ENCODE results near the gene IFT81.
"Not testable (repeated sequence)": the region's sequence is repeated elsewhere in the genome, so short reads cannot be mapped to it uniquely, and the experiment has no call there.

Gene IFT81

DNA sequence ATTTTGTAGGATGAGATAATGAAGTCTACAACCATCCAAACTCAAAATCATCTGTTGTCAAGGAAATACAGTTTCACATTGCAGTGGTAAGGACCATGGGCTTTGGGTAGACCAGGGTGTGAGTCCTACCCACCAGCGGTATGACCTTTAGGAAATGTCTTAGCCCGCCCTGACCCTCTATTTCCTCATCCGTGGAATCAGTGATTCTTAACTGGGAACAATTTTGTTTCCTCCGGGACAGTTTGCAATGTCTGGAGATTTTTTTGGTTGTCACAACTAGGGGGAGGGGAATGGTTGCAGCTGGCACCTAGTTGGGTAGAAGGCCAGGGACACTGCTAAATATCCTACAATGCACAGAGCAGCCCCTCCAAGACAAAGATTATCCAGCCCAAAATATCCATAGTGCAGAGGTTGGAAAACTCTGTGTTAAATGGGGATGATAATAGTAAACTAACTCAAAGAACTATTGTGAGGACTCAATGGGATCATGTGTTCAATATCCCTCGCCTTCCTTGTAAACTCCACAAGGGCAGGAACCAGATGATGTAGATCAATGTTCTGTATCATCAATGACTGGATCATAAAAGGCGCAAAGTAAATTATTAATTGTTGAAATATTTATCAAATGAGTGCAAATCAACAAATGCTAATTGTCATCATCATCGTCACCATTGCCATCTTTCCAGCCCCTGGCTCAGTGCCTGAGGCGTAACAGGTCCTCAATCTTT is 15.7 kb upstream of the IFT81 start:
- DNase-seq, result no peak

DNA sequence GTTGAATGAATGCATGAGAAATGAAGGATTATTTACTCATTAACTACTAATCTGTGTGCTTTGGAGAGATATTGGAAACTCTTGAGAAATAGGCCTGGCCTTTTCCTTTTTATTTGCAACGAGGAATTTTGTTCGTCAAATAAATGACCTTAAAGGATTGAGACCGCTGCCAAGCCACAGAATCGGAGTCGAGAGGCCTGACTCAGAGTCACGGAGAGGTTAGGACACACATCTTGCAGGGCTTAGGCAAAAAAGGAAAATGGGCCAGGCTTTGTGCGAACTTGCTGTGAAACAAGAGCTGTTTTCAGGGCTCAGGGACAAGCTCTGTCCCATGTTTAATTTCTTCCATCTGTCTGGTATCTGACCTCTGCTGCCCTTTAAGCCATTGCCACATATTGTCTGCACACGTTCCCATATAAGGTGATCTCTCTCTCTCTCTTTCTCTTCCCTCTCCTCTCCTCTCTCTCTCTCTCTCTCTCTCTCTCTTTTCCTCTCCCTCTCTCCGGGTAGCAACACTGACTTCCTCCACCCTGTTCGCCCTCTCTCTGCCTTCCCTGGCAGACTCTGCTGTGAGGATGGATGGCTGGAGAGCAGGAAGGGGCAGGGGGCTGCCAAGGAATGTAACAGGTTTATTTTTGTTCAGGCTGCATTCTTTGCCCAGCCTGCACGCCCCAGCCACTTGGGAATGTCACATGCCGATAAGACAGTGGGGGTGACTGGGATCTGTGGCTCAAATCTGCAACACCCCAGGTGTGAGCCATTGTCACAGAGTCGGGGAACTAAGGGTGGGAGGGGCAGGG is 14.9 kb upstream of the IFT81 start:
- no peak for DNase-seq

DNA sequence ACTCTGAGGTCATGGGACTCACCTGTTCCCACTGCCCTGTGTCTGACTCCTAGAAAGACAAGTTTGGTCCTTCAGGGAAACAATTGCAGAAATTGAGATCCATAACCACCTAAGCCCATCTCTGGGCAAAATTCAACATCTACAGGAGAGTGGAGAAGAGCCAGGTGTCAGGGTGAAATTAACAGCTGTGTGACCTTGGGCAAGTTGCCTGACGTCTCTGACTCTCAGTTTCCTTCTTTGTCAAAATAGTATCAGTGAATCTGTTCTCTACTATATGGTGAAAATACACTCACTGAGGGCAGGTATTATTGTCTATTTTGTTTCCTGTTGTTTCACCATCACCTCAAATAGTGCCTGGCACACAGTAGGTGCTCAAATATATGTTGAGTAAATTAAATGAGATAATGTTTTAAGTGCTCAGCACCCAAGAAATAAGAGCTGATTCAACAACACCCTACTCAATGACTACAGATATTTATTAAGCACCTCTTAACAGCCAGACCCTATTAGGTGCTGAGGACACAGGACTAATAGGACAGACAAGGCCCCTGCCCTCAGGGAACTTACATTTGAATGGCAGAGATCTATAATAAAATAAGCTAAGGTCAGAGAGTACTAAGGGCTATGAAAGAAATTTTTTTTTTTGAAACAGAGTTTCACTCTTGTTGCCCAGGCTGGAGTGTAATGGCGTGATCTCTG is 14.2 kb upstream of the IFT81 start:
- no peak for DNase-seq

DNA sequence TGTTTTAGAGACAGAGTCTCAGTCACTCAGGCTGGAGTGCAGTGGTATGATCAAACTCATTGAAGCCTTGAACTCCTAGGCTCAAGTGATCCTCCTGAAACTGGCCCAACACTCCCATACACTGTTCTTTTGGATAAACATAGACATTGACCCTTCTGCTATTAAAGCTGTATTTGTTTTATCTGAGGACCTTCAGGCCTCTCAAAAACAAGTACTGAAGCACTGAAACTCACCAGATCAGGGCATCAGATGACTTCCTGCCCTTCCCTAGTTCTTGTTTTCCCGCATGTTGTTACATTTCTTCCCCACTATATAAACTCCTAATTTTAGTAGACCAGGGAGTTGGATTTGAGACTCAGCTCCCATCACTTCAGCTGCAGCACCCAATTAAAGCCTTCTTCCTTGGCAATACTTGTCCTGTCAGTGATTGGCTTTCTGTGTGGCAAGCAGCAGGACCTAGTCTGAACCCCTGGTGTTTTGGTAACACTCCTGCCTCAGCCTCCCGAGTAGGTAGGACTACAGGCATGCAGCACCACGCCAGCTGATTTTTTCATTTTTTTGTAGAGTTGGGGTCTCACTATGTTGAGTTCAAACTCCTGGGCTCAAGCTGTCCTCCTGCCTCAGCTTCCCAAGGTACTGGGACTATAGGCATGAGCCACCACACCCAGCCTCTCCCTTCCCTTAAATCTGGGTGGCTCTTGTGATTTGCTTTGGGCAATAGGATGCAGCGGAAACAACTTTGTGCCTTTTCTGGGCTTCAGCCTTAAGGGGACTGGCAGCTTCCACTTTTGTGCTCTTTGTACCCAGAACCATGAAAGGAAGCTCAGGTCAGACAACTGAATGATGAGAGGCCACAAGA is 12.5 kb upstream of the IFT81 start:
- DNase-seq, result no peak

DNA sequence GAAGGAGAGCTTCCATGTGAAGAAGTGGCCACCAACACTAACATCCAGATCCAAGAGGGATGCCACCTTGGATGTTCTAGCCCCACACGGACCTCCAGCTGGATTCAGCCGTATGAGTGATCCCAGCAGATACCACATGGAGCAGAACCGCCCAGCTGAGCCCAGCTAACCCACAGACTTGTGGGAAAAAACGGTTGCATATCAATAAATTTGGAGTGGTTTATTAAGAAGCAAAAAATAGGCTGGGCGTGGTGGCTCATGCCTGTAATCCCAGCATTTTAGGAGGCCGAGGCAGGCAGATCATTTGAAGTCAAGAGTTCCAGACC is 11.9 kb upstream of the IFT81 start:
- DNase-seq, result no peak

DNA sequence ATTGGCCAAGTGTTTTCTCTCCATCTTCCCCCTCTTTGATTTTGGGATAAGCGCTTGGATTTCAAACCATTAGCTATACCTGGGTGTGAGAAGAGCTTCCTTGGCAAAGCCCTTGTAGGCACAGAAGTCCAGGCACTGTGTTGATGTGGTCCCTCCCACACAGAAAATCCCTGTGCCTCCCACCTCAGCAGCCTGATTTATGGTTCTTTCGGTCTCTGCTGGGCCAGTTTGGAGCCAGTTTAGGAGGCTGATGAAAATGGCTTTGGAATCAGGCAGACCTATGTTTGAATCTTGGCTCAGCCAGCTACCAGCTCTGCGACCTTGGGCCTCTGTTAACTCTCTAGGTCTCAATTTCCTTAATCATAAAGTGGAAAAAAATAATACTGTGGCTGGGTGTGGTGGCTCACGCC is 9.6 kb upstream of the IFT81 start:
- DNase-seq, result no peak

DNA sequence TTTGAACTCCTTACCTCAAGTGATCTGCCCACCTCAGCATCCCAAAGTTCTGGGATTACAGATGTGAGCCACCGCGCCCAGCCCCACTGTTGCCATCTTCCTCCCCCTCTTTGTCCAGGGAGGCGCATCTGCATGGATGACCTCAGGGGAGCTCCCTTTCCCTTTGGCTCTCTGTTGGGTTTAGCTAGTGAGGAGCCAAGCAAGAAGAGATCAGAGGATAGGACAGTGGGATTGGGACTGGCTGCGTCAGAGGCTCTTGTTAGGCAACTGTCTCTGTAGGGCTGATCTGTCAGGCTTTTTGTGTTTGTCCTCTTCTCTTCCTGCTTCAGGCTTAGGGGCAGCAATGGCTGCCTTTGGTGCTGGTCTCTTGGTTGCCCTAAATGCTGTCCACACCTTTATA is 8.5 kb upstream of the IFT81 start:
- no peak for DNase-seq

DNA sequence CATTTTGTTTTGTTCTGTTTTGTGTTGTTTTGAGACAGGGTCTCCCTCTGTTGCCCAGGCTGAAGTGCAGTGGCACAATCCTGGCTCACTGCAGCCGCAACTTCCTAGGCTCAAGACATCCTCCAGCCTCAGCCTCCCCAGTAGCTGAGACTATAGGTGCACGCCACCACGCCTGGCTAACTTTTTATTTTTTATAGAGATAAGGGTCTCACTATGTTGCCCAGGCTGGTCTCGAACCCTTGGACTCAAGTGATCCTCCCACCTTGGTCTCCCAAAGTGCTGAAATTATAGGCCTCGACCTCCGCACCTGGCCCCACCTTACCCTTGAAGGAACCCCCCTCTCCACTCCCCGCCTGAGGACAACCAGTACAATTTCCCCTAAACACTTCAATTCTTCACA is 7.5 kb upstream of the IFT81 start:
- no peak for DNase-seq

DNA sequence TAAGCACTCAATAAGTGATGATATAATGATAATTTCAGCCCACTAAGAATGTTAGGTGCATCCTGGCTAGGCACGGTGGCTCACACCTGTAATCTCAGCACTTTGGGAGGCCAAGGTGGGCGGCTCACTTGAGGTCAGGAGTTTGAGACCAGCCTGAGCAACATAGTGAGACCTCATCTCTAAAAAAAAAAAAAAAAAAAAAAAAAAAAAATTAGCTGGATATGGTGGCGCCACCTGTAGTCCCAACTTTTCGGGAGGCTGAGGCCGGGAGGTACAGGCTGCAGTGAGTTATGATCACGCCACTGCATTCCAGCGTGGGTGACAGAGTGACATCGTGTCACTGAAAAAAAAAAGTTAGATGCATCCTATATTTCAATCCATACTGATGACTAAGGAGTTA is 6.9 kb upstream of the IFT81 start:
- DNase-seq, result not testable (repeated sequence)

DNA sequence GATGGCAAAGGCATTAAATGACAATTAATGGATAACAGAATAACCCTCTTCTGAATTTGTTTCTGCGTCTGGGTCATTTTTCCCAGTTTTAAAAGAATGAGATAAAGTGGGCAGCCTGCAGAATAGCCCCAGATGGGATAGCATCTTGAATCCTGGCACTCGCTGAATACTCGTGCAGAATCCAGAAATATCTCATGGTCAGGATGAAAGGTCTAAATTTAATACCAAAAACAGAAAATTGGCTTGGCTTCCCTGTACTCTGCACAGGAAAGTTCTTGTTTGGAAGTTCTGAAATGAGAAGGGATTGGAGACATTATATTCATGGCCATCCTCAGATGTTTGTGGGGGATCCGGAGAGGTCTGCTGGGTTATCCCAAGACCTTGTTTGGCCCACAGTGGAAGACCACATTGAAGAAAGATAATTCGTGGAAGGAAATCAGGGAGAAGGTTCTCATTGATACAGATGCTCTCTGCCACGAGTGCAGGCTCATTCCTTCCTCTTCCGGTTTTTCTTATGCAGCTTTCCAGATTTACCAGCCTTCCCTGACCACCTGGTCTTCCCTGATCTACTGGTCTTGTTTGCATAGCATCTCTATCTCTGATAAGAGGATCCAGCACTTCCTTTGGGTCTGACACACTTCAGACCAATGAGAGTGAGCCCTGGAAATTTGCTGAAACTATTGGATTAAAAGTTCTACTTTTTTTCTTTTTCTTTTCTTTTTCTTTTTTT is 6.0 kb upstream of the IFT81 start:
- DNase-seq, result no peak

DNA sequence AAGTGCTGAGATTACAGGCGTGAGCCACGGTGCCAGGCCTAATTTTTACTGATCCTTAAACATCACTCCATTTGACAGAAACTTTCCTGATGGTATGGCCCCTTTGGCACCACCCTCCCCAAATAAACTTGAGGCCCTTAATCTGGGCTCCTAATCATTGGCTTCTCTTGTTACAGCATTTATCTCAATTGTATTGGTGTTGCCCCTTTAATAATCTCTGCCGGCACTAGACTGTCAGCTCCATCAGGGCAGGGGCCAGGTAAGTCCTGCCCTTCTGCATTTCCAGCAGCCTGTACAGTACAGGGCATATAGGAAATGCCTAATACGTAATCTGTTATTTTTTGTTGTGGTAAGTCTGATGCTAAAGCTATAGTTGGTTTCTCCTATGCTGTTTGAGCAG is 1.2 kb upstream of the IFT81 start:
- DNase-seq, result no peak

DNA sequence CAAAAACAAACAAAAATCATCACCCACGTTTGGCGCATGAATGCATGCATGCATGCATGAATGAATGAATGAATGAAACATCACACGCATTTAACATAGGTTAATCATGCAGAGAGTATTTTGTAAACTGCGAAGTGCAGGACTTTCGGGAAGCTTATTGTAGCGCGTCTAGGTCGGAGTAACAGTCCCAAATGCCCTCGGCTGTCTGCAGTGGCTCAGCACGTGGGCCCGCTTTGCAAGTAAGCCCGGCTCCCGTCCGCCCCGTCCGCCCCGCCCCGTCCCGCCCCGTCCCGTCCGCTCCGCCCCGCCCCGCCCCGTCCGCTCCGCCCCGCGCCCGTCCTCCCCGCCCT is 263 bp upstream of the IFT81 start:
- no peak for DNase-seq

DNA sequence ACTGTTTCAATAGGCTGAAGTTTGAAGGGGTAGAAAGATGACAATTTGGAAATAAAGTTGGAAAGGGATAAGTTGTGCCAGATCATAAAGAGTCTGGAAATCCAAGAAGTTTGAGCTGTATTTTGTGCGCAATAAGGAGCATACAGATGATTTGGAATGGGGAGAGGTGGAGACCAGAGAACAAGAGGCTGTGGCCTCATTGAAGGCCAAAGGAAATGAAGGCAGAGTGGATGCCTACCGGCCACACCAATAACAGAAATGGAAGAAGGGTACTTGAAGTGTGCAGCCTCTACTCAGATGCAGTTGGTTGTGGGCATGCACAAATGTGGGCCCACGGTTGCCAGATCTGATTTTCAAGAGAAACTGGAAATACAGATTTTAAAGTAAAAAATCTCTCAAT is 2.4 kb downstream of the IFT81 start:
- DNase-seq, result no peak

DNA sequence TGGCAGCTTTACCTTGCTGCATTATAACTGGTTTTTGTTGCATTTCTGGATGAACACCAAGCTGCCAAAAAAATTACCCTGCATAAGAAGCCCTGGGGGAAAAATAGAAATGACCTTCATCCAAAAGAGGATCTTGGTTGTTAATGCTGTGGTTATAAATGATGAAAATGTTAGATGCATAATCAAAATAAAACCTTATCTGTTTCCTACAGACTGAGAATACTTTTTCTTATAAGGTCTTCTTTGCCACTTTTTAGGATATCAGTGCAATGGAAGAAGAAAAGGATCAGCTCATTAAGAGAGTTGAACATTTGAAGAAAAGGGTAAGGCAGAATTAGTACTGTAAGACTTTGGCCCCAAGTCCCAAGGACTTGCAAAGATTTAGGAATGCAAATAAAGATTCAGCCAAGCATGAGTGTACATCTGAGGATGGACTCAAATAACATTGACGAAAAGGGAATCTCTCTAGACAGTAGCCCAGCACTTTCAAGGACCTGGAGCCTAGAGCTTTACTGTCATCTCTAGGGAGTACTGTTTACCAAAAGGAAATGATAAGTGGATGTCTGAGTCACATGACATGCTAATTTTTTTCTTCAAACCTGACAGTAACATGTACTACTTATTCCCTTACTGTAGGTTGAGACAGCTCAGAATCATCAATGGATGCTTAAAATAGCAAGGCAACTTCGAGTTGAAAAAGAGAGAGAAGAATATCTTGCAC is 10.7 kb downstream of the IFT81 start:
- no peak for DNase-seq

DNA sequence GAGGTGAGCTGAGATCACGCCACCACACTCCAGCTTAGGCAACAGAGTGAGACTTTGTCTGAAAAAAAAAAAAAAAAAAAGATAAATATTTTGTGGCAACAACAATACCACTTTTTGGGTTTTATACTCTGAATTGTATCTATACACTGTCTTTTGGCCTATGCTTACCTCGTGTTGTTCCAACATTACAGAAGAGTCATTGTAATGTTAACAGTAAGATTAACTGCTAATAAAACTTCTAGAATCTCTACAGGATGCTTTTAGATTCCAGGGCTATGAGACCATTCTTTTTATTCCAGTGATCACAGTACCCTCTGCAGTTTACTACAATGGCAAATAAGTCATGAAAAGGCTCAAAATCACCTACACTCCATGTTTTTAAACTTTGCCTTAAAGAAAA is 11.6 kb downstream of the IFT81 start:
- DNase-seq, result no peak

DNA sequence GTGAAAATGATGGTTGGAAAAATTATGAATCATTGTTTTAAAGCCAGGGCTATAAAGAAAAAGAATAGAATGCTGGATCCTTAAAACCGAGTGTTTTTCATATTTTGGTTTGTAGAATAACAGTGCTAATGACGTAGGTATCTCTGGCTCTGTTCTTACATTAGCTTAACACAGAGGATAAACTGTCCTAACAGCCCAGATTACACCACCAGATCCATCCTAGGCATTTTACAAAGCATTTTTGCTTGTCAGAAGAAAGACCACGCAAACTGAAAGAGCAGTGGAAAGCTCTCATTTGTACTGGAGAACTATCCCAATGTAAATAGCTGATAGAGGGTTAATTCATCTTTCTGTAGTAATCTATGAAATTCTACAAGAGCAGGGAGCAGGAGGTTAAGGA is 13.6 kb downstream of the IFT81 start:
- DNase-seq, result no peak

DNA sequence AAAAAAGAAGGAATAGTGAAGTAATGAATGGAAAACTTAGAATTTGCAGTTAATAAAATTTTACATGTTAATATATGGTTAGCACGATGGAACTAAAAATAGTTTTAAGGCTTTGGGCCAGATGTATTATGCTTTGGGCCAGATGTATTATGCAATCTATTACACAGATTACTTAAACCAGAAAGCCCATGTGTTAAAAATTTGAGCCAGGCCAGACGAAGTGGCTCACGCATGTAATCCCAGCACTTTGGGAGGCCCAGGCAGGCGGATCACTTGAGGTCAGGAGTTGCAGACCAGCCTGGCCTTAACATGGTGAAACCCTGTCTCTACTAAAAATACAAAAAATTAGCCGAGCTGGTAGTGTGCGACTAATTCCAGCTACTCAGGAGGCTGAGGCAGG is 17.2 kb downstream of the IFT81 start:
- no peak for DNase-seq

DNA sequence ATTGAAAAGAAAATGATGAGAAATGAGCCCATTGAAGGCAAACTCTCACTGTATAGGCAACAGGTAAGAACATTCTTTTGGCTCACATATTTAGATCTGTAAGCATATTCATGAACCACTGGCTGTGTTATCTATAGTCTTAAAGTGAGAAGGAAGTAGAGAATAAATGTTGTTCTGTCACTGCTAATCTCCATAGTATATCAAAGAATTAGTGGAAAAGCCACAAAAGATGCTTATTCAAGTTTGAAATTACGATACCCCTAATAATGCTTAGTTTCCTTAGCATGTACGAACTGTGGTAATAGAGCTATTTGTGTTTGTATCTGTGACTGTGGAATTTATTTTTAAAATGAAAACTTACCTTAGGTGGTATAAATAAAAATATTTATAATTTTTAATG is 22.8 kb downstream of the IFT81 start:
- DNase-seq, result no peak

DNA sequence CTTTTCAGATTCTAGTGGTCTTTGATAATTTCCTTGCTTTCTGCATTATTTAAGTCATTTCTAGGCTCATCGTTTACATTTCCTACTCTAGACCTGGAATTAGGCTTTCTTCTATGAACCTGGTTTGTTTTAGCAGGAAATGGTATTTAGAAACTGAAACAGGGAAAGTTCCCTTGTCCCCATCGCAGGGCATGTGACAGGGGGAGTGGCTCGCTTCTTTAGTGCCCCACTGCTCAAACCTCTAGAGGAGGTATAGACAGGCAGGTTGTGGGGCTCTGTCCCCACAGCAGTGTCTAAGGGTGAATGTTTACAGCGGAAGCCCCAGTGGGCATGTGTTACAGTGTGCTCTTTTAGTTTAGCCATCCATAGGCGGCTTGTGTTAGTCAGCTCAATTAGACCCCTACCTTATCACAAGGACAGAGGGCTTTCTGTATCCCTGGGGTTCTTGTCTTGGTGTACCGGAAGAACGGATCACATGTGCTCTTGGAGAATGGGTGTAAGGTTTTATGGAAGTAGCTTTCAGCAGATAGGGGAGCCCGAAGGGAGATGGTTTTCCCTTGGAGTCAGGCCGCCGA is 25.0 kb downstream of the IFT81 start:
- DNase-seq, result no peak

DNA sequence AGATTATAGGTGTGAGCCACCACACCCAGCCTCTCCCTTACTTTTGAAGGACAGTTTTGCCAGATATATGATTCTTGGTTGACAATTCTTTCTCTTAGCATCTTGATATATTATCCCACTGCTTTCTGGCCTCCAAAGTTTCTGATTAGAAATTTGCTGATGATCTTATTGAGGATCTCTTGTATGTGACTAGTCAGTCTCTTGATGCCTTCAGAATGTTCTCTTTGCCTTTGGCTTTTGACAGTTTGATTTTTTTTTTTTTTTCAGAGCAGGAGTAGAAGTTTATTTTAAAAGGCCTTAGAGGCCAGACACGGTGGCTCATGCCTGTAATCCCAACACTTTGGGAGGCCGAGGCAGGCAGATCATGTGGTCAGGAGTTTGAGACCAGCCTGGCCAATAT is 32.6 kb downstream of the IFT81 start:
- DNase-seq, result no peak

DNA sequence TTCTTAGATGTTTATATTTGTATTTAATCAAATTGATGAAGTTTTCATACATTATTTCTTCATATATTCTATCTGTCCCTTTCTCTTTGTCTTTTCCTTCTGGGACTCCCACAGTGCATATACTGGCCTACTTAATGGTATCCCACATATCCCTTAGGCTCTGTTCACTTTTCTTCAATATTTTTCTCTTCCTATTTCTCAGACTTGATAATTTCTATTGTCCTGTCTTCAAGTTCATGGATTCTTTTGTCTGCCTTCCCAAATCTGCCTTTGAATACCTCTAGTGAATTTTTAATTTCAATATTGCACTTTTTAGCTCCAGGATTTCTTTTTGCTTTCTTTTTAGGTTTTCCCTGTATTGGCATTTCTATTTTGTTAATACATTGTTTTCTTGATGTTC is 33.4 kb downstream of the IFT81 start:
- DNase-seq, result no peak
